Stomach (tissue), 9 donors: ENCODE measurements around the gene YWHAB. TPM values are rescaled to one million over a fixed set of nuclear protein-coding genes. Genes with fewer than 3 reads are reported as not detected.
"Not testable (repeated sequence)": the region's sequence is repeated elsewhere in the genome, so short reads cannot be mapped to it uniquely, and the experiment has no call there.

Experiments
- DNase-seq, 2 donors: peaks; one replicate each; pipeline versions ENCODE4 v3.0.0 to v3.0.0-alpha.2; 2013 to 2019
- H3K27ac ChIP-seq, 5 donors: fragments of 200-600 bp in 4 of 5; sonication (generic) in 4 of 5; one replicate each; pipeline ENCODE4 v1.5.1; 2013 to 2019; ENCODE audit warnings: mild to moderate bottlenecking in 1 of 5, moderate library complexity in 1 of 5
- H3K27me3 ChIP-seq, 3 donors: fragments of 200-600 bp; sonication (generic); one replicate each; pipeline ENCODE4 v1.5.1; 2017 to 2019; ENCODE audit warnings: mixed run types in 1 of 3
- H3K36me3 ChIP-seq, 4 donors: fragments of 200-600 bp; sonication (generic); 1 replicate in 3 of 4; 2 replicates in 1 of 4; pipeline ENCODE4 v1.5.1; 2016 to 2019
- H3K4me1 ChIP-seq, 4 donors: fragments of 200-600 bp; sonication (generic); one replicate each; pipeline ENCODE4 v1.5.1; 2016 to 2019
- H3K4me3 ChIP-seq, 4 donors: fragments of 200-600 bp; sonication (generic) in 3 of 4; one replicate each; pipeline ENCODE4 v1.5.1; 2016 to 2019; ENCODE audit warnings: mild to moderate bottlenecking in 1 of 4
- H3K9me3 ChIP-seq, 4 donors: fragments of 200-600 bp; sonication (generic); one replicate each; pipeline ENCODE4 v1.5.1; 2016 to 2019
- CTCF ChIP-seq, 7 experiments: fragments of 450-650 bp in 4 of 7; fragments of 200-600 bp in 3 of 7; sonication (generic) in 3 of 7; IDR thresholded peaks; one replicate each; pipeline ENCODE4 v1.5.1; 2016 to 2019; ENCODE audit warnings: antibody characterized with exemption in 7 of 7, control low read depth in 2 of 7, mild to moderate bottlenecking in 1 of 7
- EP300 ChIP-seq: sonication (generic); formaldehyde crosslinking; IDR thresholded peaks from one replicate; pipeline ENCODE4 v1.6.1; 2017; ENCODE audit warnings: antibody characterized with exemption
- POLR2A ChIP-seq, 4 donors: fragments of 450-650 bp; IDR thresholded peaks; one replicate each; pipeline ENCODE4 v1.6.1; 2016; ENCODE audit warnings: antibody characterized with exemption in 4 of 4, control low read depth in 2 of 4, mild to moderate bottlenecking in 1 of 4, moderate library complexity in 1 of 4
- POLR2AphosphoS5 ChIP-seq, 3 donors: sonication (generic); formaldehyde crosslinking; IDR thresholded peaks; one replicate each; pipeline ENCODE4 v1.6.1; 2016; ENCODE audit warnings: antibody characterized with exemption in 3 of 3
- WGBS, 5 donors: extraction: QIAGEN DNeasy Blood & Tissue Kit in 3 of 5; methylation state at CpG; one replicate each; pipeline versions ENCODE4 v1.1.5 to v1.1.7; 2013 to 2018; 5-methylcytosine and 5-hydroxymethylcytosine counted together
- intact Hi-C: fragments of 100-400 bp; cut with DNase I; formaldehyde crosslinking; loops from one replicate; pipeline ENCODE4 v1.15.1; 2023; ENCODE audit warnings: low total_unique reads
- polyA plus RNA-seq, 3 donors: library from polyadenylated mRNA; stranded (reverse); fragments of 200-250 nt; gene quantifications; one replicate each; pipeline ENCODE4 v1.2.3, GENCODE V29; 2013
- total RNA-seq, 5 donors: library from RNA; depleted of rRNA; stranded (reverse); fragments of >200 nt; gene quantifications; one replicate each; pipeline versions ENCODE4 v1.1.0 to v1.2.3, GENCODE V29; 2014 to 2016
- donor health status: healthy with polysubstance abuse.
- donor health status: Bipolar disorder and iron deficiency.
- donor health status: healthy.

The YWHAB gene
- total and polyA plus RNA-seq, 8 donors, result 52.2 to 135 (median 93.1) TPM

GRCh38 chr20:44866703-44867335, 18.7 kb upstream of the YWHAB start:
- no peak for DNase-seq
- H3K27me3 ChIP-seq, result peaks cover 0 to 3% (median 0%) of the 10 kb centered on the region in 3 donors
- H3K27ac ChIP-seq, result no peak overlapping the region
- no peaks in the 10 kb centered on the region for H3K9me3 ChIP-seq
- TF ChIP-seq POLR2AphosphoS5 (IDR thresholded peaks at IDR 0.05), result no peak
- no peak for TF ChIP-seq EP300
- TF ChIP-seq POLR2A (IDR thresholded peaks at IDR 0.05), result no peak
- no peak for TF ChIP-seq CTCF (IDR thresholded peaks at IDR 0.05)
- 56 to 76% (median 61%) methylated on average over 8 of the region's 8 CpGs for WGBS, 5 donors
- peak overlapping the region in 1 of 4 donors; percentile 38 for H3K4me3 ChIP-seq
- peaks cover 14 to 37% (median 26%) of the 10 kb centered on the region in 4 donors for H3K4me1 ChIP-seq
- intact Hi-C loops, result loop anchor here (5.0 kb wide), 1 partner anchor 180 kb away; no protein-coding TSS in a partner anchor
- H3K36me3 ChIP-seq, result no peaks in the 10 kb centered on the region

GRCh38 chr20:44869471-44869870, 16.0 kb upstream of the YWHAB start:
- Histone ChIP-seq H3K9me3 (no peaks in the 10 kb centered on the region), H3K36me3 (no peaks in the 10 kb centered on the region), H3K4me3 (no peak overlapping the region), H3K27me3 (peaks cover 0 to 3% (median 0%) of the 10 kb centered on the region in 3 donors), H3K4me1 (peaks cover 0 to 14% (median 11%) of the 10 kb centered on the region in 4 donors), H3K27ac (no peak overlapping the region)
- intact Hi-C loops, result loop anchor here (5.0 kb wide), 1 partner anchor 182 kb away; no protein-coding TSS in a partner anchor
- no peak for TF ChIP-seq POLR2A (IDR thresholded peaks at IDR 0.05)
- no peak for TF ChIP-seq CTCF (IDR thresholded peaks at IDR 0.05)
- TF ChIP-seq EP300, result no peak
- no peak for TF ChIP-seq POLR2AphosphoS5 (IDR thresholded peaks at IDR 0.05)
- WGBS, 5 donors, result 67 to 80% (median 71%) methylated on average over 5 of the region's 5 CpGs
- no peak for DNase-seq

- H3K36me3 ChIP-seq, H3K4me3 ChIP-seq, DNase-seq, H3K27me3 ChIP-seq, H3K9me3 ChIP-seq, intact Hi-C loops, H3K27ac ChIP-seq: not testable (repeated sequence)
- peaks cover 15 to 21% (median 19%) of the 10 kb centered on the region in 4 donors for H3K4me1 ChIP-seq
- 84 to 92% (median 90%) methylated on average over 4 of the region's 4 CpGs for WGBS, 5 donors
Observed at GRCh38 chr20:44882360-44882759, 3.1 kb upstream of the YWHAB start.

- intact Hi-C loops, result no loop called here
- WGBS, 5 donors, result 87 to 91% (median 89%) methylated on average over 7 of the region's 7 CpGs
- Histone ChIP-seq H3K4me1 (peaks cover 25 to 31% (median 29%) of the 10 kb centered on the region in 4 donors), H3K27me3 (no peaks in the 10 kb centered on the region), H3K36me3 (no peaks in the 10 kb centered on the region), H3K27ac (no peak overlapping the region), H3K9me3 (no peaks in the 10 kb centered on the region), H3K4me3 (no peak overlapping the region)
- DNase-seq, result no peak
- TF ChIP-seq POLR2A (IDR thresholded peaks at IDR 0.05) (no peak), CTCF (IDR thresholded peaks at IDR 0.05) (no peak), EP300 (no peak), POLR2AphosphoS5 (IDR thresholded peaks at IDR 0.05) (no peak)
Observed at GRCh38 chr20:44883214-44883902, 2.1 kb upstream of the YWHAB start.
